ENCODE measurements around the gene FAM98C.

Gene FAM98C

DNA sequence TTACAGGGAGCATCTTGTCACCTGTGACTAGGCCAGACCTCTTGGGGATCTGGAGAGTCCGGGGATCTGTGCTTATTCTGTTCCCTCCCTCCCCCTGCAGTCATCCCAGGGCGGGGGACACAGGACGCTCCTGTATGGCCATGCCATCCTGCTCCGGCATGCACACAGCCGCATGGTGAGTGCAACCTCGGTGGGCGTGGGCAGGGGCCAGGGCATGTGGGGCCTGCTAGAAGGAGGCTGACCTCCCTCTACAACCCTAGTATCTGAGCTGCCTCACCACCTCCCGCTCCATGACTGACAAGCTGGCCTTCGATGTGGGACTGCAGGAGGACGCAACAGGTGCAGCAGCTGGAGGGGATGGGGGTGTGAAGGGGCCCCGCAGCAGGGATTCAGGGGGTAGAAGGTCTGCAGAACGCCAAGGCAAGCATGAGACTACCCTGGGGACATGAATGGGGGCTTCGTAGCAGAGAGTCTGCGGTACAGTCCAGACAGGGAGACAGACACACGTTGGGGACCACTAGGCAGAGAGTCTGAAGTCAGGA is 40.6 kb downstream of the FAM98C start:
- Histone ChIP-seq H2BK15ac (ENCODE audit: low read depth, poor library complexity, severe bottlenecking) (no peak overlapping the region), H4K91ac (ENCODE audit: low read length) (no peak overlapping the region), H2BK12ac (ENCODE audit: low read length in 2 of 2) (no peak overlapping the region), H3K36me3 (ENCODE audit: control insufficient read depth in 1 of 2, insufficient read depth in 2 of 2, low read depth in 1 of 2, low read length in 2 of 2) (no peaks in the 10 kb centered on the region), H3K27ac (ENCODE audit: low read length, poor library complexity, severe bottlenecking) (no peak overlapping the region), H3K4me1 (ENCODE audit: control insufficient read depth, insufficient read depth, low read depth, low read length) (no peaks in the 10 kb centered on the region), H3K14ac (ENCODE audit: low read length in 2 of 2) (no peak overlapping the region), H3K27me3 (ENCODE audit: control insufficient read depth in 1 of 2, insufficient read depth in 1 of 2, low read length in 2 of 2) (peaks cover 20 to 27% of the 10 kb centered on the region in 2 experiments), H3K4me3 (ENCODE audit: insufficient read depth in 1 of 2, low read depth in 1 of 2, low read length in 2 of 2) (no peak overlapping the region), H3K4ac (ENCODE audit: low read depth in 1 of 2, low read length in 2 of 2) (no peak overlapping the region), H2AFZ (ENCODE audit: low read depth, low read length) (no peak overlapping the region), H3K18ac (ENCODE audit: low read depth in 1 of 2, low read length in 2 of 2) (no peak overlapping the region), H2AK5ac (ENCODE audit: low read length, severe bottlenecking) (no peak overlapping the region), H3K4me2 (ENCODE audit: low read length, poor library complexity, severe bottlenecking) (no peak overlapping the region), H2BK5ac (ENCODE audit: low read depth, low read length, poor library complexity, severe bottlenecking) (no peak overlapping the region), H3K9ac (ENCODE audit: low read length) (no peak overlapping the region), H4K8ac (ENCODE audit: low read length) (no peak overlapping the region), H2BK120ac (ENCODE audit: low read depth, low read length) (no peak overlapping the region), H3K23ac (ENCODE audit: low read length in 2 of 2) (no peak overlapping the region), H3K79me1 (replicated peaks; ENCODE audit: low read length, poor library complexity, severe bottlenecking) (no peaks in the 10 kb centered on the region), H3K9me3 (ENCODE audit: control insufficient read depth, low read length) (no peaks in the 10 kb centered on the region)
- 91% methylated on average over 15 of the region's 15 CpGs for WGBS
- no peak for DNase-seq

DNA sequence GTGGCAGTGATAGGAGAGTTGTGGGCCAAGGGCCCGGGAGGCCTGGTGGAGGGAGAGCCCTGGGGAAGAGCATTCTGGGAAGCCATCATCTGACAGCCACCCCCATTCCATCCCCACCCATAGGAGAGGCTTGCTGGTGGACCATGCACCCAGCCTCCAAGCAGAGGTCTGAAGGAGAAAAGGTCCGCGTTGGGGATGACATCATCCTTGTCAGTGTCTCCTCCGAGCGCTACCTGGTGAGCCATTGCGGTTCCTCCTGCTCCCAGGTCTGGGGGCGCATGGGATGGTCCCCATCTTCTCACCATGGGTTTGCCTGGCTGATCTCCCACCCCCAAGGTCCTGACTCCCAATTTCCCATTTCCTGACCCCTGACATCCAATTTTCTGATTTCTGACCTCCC is 41.1 kb downstream of the FAM98C start:
- H3K79me1 ChIP-seq (replicated peaks; ENCODE audit: low read length, poor library complexity, severe bottlenecking): no peaks in the 10 kb centered on the region
- H3K4ac ChIP-seq (ENCODE audit: low read depth in 1 of 2, low read length in 2 of 2): no peak overlapping the region
- no peak for DNase-seq
- no peak overlapping the region for H3K27ac ChIP-seq (ENCODE audit: low read length, poor library complexity, severe bottlenecking)
- H3K36me3 ChIP-seq (ENCODE audit: control insufficient read depth in 1 of 2, insufficient read depth in 2 of 2, low read depth in 1 of 2, low read length in 2 of 2): no peaks in the 10 kb centered on the region
- no peak overlapping the region for H2AK5ac ChIP-seq (ENCODE audit: low read length, severe bottlenecking)
- H4K91ac ChIP-seq (ENCODE audit: low read length): no peak overlapping the region
- H2BK12ac ChIP-seq (ENCODE audit: low read length in 2 of 2): no peak overlapping the region
- H2BK120ac ChIP-seq (ENCODE audit: low read depth, low read length): no peak overlapping the region
- H2AFZ ChIP-seq (ENCODE audit: low read depth, low read length): no peak overlapping the region
- H3K23ac ChIP-seq (ENCODE audit: low read length in 2 of 2): no peak overlapping the region
- H3K14ac ChIP-seq (ENCODE audit: low read length in 2 of 2): no peak overlapping the region
- H3K27me3 ChIP-seq (ENCODE audit: control insufficient read depth in 1 of 2, insufficient read depth in 1 of 2, low read length in 2 of 2): peaks cover 20 to 32% of the 10 kb centered on the region in 2 experiments
- H3K18ac ChIP-seq (ENCODE audit: low read depth in 1 of 2, low read length in 2 of 2): no peak overlapping the region
- H3K4me1 ChIP-seq (ENCODE audit: control insufficient read depth, insufficient read depth, low read depth, low read length): no peaks in the 10 kb centered on the region
- no peak overlapping the region for H3K4me3 ChIP-seq (ENCODE audit: insufficient read depth in 1 of 2, low read depth in 1 of 2, low read length in 2 of 2)
- H4K8ac ChIP-seq (ENCODE audit: low read length): no peak overlapping the region
- no peak overlapping the region for H2BK15ac ChIP-seq (ENCODE audit: low read depth, poor library complexity, severe bottlenecking)
- H3K9me3 ChIP-seq (ENCODE audit: control insufficient read depth, low read length): no peaks in the 10 kb centered on the region
- H3K4me2 ChIP-seq (ENCODE audit: low read length, poor library complexity, severe bottlenecking): no peak overlapping the region
- H2BK5ac ChIP-seq (ENCODE audit: low read depth, low read length, poor library complexity, severe bottlenecking): no peak overlapping the region
- H3K9ac ChIP-seq (ENCODE audit: low read length): no peak overlapping the region
- 97% methylated on average over 7 of the region's 7 CpGs for WGBS

DNA sequence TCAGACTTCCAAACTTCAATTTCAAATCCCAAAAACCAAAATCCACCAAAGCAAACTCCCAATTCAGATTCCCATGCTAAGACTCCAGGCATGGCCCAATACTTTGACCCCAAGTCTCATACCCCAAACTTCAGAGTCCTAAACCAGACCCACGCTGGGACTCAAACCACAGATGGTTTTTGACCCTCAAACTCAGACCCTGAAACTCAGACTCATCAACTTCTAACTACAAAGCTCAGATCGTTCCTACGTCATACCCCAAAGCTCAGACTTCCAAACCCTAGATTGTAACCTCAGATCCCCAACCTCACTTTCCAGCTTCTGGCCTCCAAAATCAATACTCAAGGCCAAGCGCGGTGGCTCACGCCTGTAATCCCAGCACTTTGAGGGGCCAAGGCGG is 42.5 kb downstream of the FAM98C start:
- no peak overlapping the region for H2BK5ac ChIP-seq (ENCODE audit: low read depth, low read length, poor library complexity, severe bottlenecking)
- no peak for DNase-seq
- H3K27ac ChIP-seq (ENCODE audit: low read length, poor library complexity, severe bottlenecking): no peak overlapping the region
- H3K4me3 ChIP-seq (ENCODE audit: insufficient read depth in 1 of 2, low read depth in 1 of 2, low read length in 2 of 2): no peak overlapping the region
- H2BK15ac ChIP-seq (ENCODE audit: low read depth, poor library complexity, severe bottlenecking): no peak overlapping the region
- 92% methylated on average over 7 of the region's 7 CpGs for WGBS
- no peak overlapping the region for H3K23ac ChIP-seq (ENCODE audit: low read length in 2 of 2)
- no peaks in the 10 kb centered on the region for H3K79me1 ChIP-seq (replicated peaks; ENCODE audit: low read length, poor library complexity, severe bottlenecking)
- H2AK5ac ChIP-seq (ENCODE audit: low read length, severe bottlenecking): no peak overlapping the region
- H3K18ac ChIP-seq (ENCODE audit: low read depth in 1 of 2, low read length in 2 of 2): no peak overlapping the region
- peaks cover 30 to 39% of the 10 kb centered on the region in 2 experiments for H3K27me3 ChIP-seq (ENCODE audit: control insufficient read depth in 1 of 2, insufficient read depth in 1 of 2, low read length in 2 of 2)
- H3K4me2 ChIP-seq (ENCODE audit: low read length, poor library complexity, severe bottlenecking): no peak overlapping the region
- no peak overlapping the region for H2BK12ac ChIP-seq (ENCODE audit: low read length in 2 of 2)
- no peak overlapping the region for H3K9ac ChIP-seq (ENCODE audit: low read length)
- no peak overlapping the region for H2BK120ac ChIP-seq (ENCODE audit: low read depth, low read length)
- H3K4me1 ChIP-seq (ENCODE audit: control insufficient read depth, insufficient read depth, low read depth, low read length): no peaks in the 10 kb centered on the region
- H3K9me3 ChIP-seq (ENCODE audit: control insufficient read depth, low read length): no peaks in the 10 kb centered on the region
- no peak overlapping the region for H4K8ac ChIP-seq (ENCODE audit: low read length)
- H3K14ac ChIP-seq (ENCODE audit: low read length in 2 of 2): no peak overlapping the region
- no peak overlapping the region for H2AFZ ChIP-seq (ENCODE audit: low read depth, low read length)
- H4K91ac ChIP-seq (ENCODE audit: low read length): no peak overlapping the region
- H3K36me3 ChIP-seq (ENCODE audit: control insufficient read depth in 1 of 2, insufficient read depth in 2 of 2, low read depth in 1 of 2, low read length in 2 of 2): no peaks in the 10 kb centered on the region
- no peak overlapping the region for H3K4ac ChIP-seq (ENCODE audit: low read depth in 1 of 2, low read length in 2 of 2)

DNA sequence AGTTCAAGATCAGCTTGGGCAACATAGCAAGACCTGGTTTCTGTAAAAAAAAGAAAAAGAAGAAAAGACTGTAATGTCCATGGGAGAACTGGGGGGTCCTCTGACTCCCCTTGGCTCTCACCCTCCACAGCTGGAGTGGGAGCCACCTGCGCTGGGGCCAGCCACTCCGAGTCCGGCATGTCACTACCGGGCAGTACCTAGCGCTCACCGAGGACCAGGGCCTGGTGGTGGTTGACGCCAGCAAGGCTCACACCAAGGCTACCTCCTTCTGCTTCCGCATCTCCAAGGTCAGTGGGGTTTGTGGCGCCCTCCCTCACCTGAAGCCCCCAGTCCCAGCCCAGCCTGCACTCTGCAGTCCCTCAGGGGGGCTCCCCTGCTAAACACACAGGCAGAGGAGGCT is 45.3 kb downstream of the FAM98C start:
- no peak overlapping the region for H4K91ac ChIP-seq (ENCODE audit: low read length)
- H2BK120ac ChIP-seq (ENCODE audit: low read depth, low read length): no peak overlapping the region
- H3K9ac ChIP-seq (ENCODE audit: low read length): no peak overlapping the region
- H3K27me3 ChIP-seq (ENCODE audit: control insufficient read depth in 1 of 2, insufficient read depth in 1 of 2, low read length in 2 of 2): peaks cover 25 to 32% of the 10 kb centered on the region in 2 experiments
- no peak overlapping the region for H2BK5ac ChIP-seq (ENCODE audit: low read depth, low read length, poor library complexity, severe bottlenecking)
- 88% methylated on average over 9 of the region's 9 CpGs for WGBS
- no peaks in the 10 kb centered on the region for H3K4me1 ChIP-seq (ENCODE audit: control insufficient read depth, insufficient read depth, low read depth, low read length)
- H3K4me2 ChIP-seq (ENCODE audit: low read length, poor library complexity, severe bottlenecking): no peak overlapping the region
- H2BK12ac ChIP-seq (ENCODE audit: low read length in 2 of 2): no peak overlapping the region
- H2AK5ac ChIP-seq (ENCODE audit: low read length, severe bottlenecking): no peak overlapping the region
- no peak overlapping the region for H3K4ac ChIP-seq (ENCODE audit: low read depth in 1 of 2, low read length in 2 of 2)
- no peak overlapping the region for H2BK15ac ChIP-seq (ENCODE audit: low read depth, poor library complexity, severe bottlenecking)
- H3K4me3 ChIP-seq (ENCODE audit: insufficient read depth in 1 of 2, low read depth in 1 of 2, low read length in 2 of 2): no peak overlapping the region
- H3K79me1 ChIP-seq (replicated peaks; ENCODE audit: low read length, poor library complexity, severe bottlenecking): no peaks in the 10 kb centered on the region
- H3K36me3 ChIP-seq (ENCODE audit: control insufficient read depth in 1 of 2, insufficient read depth in 2 of 2, low read depth in 1 of 2, low read length in 2 of 2): no peaks in the 10 kb centered on the region
- H3K14ac ChIP-seq (ENCODE audit: low read length in 2 of 2): no peak overlapping the region
- no peaks in the 10 kb centered on the region for H3K9me3 ChIP-seq (ENCODE audit: control insufficient read depth, low read length)
- no peak for DNase-seq
- no peak overlapping the region for H4K8ac ChIP-seq (ENCODE audit: low read length)
- H3K18ac ChIP-seq (ENCODE audit: low read depth in 1 of 2, low read length in 2 of 2): no peak overlapping the region
- H3K23ac ChIP-seq (ENCODE audit: low read length in 2 of 2): no peak overlapping the region
- H3K27ac ChIP-seq (ENCODE audit: low read length, poor library complexity, severe bottlenecking): no peak overlapping the region
- H2AFZ ChIP-seq (ENCODE audit: low read depth, low read length): no peak overlapping the region
